ENCODE measurements around the gene MOSMO.
"Not testable (repeated sequence)": the region's sequence is repeated elsewhere in the genome, so short reads cannot be mapped to it uniquely, and the experiment has no call there.

Gene MOSMO

GRCh38 chr16:22120440-22120839 lies 112.5 kb downstream of the MOSMO start:
- no peak overlapping the region for H3K4me3 ChIP-seq (replicated peaks; ENCODE audit: low read depth, low read length)
- TF ChIP-seq, protein P1, sequence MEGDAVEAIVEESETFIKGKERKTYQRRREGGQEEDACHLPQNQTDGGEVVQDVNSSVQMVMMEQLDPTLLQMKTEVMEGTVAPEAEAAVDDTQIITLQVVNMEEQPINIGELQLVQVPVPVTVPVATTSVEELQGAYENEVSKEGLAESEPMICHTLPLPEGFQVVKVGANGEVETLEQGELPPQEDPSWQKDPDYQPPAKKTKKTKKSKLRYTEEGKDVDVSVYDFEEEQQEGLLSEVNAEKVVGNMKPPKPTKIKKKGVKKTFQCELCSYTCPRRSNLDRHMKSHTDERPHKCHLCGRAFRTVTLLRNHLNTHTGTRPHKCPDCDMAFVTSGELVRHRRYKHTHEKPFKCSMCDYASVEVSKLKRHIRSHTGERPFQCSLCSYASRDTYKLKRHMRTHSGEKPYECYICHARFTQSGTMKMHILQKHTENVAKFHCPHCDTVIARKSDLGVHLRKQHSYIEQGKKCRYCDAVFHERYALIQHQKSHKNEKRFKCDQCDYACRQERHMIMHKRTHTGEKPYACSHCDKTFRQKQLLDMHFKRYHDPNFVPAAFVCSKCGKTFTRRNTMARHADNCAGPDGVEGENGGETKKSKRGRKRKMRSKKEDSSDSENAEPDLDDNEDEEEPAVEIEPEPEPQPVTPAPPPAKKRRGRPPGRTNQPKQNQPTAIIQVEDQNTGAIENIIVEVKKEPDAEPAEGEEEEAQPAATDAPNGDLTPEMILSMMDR (IDR thresholded peaks at IDR 0.05; ENCODE audit: low read length, missing control alignments): no peak
- DNase-seq (ENCODE audit: low read depth): no peak

DNA sequence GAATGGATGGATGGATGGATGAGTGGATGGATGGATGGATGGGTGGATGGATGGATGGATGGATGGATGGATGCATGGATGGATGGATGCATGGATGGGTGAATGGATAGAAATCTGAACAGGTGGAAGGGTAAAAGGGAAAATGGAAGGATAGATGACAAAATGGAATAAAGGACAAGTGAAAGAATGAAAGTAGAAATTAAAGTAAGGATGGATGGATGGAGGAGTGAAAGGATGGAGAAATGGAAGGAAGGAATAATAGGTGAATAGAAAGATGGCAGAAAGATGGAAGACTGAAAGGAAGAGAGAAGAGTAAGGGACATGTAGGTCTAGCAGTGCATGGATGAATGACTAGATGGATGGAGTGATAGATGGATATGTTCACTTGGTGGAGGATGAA lies 114.3 kb downstream of the MOSMO start:
- no peak overlapping the region for H3K4me3 ChIP-seq (replicated peaks; ENCODE audit: low read depth, low read length)
- TF ChIP-seq, protein P1 (IDR thresholded peaks at IDR 0.05; ENCODE audit: low read length, missing control alignments): no peak

GRCh38 chr16:22123146-22123545 lies 115.2 kb downstream of the MOSMO start:
- H3K4me3 ChIP-seq (replicated peaks; ENCODE audit: low read depth, low read length): no peak overlapping the region
- peak; percentile 6 for DNase-seq (ENCODE audit: low read depth)
- TF ChIP-seq, protein P1 (IDR thresholded peaks at IDR 0.05; ENCODE audit: low read length, missing control alignments): no peak

More for the DNA sequence above, 114.3 kb downstream of the MOSMO start:
- no peak for DNase-seq (ENCODE audit: low read depth)

DNA sequence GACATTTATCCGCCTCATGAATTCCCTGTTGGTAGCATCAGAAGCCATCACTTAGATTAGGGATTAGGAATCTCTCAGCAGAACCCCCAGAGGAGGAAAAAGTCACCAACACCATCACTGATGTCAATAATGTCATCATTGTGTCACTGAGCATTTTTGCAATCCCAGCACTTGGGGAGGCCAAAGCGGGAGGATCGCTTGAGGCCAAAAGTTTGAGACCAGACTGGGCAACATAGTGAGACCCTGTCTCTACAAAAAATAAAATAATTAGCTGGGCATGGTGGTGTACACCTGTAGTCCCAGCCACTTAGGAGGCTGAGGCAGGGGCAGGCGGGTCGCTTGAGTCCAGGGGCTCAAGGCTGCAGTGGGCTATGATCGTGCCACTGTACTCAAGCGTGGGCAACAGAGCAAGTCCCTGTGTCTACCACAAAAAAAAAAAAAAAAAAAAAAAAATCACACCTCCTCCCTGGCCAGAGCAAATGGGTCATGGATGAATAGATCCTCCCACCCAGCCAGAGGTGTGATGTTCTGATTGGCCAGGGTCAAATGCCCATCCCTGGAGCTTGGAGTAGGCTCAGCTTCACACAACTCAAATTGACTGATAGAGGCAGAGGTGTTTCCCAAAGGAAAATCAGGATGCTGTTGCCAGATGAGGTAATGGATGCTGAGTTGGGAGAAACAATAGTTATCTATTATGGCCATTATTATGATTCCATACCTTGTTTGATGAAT lies 116.0 kb downstream of the MOSMO start:
- no peak for DNase-seq (ENCODE audit: low read depth)
- TF ChIP-seq, protein P1 (IDR thresholded peaks at IDR 0.05; ENCODE audit: low read length, missing control alignments): no peak
- H3K4me3 ChIP-seq (replicated peaks; ENCODE audit: low read depth, low read length): no peak overlapping the region

DNA sequence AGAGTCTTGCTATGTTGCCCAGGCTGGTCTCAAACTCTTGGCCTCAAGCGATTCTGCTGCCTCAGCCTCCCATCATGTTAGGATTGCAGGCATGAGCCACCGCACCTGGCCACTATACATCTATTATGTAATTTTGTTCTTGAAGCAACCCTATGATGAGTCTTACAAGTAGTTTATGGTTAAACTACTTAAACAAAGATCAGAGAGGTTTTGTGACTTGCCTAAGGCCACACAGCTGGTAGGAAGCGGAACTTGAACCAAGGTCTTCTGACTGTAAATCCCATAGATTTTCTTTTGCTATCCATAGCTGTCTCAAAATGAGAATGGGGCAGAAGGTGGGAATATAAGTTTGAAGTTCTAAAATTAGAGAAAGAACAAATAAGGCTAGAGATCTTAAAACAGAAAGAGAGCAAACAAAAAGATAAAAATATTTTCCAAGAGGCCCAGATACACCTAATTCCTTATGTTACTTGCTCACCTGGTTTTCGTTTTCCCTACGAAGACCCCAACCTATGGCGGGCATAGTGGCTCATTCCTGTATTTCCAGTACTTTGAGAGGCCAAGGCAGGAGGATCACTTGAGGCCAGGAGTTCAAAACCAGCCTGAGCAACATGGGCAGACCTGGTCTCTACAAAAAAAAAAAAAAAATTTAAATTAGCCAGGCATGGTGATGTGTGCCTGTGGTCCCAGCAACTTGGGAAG lies 116.8 kb downstream of the MOSMO start:
- H3K4me3 ChIP-seq (replicated peaks; ENCODE audit: low read depth, low read length): no peak overlapping the region
- TF ChIP-seq, protein P1 (IDR thresholded peaks at IDR 0.05; ENCODE audit: low read length, missing control alignments): no peak
- DNase-seq (ENCODE audit: low read depth): no peak

DNA sequence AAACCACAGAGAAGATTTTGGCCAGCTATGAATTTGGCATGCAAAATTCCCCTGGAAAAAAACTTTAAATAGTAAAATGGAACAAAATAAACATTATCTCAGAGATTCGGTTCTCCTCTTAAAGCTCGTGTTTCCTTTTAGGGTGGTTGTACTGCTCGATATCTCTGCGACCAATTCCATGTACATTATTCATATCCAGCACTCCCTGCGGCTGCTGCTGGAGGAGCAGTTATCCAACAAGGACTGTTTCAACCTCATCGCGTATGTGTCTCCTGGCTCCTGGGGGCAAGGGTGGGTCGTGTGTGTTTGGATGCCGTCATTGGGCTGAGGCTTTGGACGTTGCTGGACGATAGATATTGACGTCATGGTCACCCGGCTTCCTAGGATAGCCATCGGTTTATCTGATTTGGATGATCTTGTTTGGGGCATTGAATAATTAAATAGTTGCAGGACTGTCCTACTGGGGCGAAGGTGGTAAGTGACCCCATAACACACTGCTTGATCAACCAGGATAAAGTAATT lies 118.2 kb downstream of the MOSMO start:
- TF ChIP-seq, protein P1 (IDR thresholded peaks at IDR 0.05; ENCODE audit: low read length, missing control alignments): no peak

DNA sequence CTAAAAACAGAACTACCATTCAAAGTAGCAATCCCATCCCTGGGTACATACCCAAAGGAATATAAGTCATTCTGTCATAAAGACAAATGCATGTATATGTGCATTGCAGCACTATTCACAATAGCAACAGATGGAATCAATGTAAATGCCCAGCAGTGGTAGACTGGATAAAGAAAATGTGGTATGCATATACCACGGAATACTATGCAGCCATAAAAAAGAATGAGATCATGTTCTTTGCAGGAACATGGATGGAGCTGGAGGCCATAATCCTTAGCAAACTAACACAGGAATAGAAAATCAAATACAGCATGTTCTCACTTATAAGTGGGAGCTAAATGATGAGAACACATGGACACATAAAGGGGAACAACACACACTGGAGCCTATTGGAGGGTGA lies 120.6 kb downstream of the MOSMO start:
- not testable (repeated sequence) for H3K4me3 ChIP-seq (replicated peaks; ENCODE audit: low read depth, low read length); DNase-seq (ENCODE audit: low read depth)

More for the DNA sequence above, 118.2 kb downstream of the MOSMO start:
- H3K4me3 ChIP-seq (replicated peaks; ENCODE audit: low read depth, low read length): no peak overlapping the region
- DNase-seq (ENCODE audit: low read depth): peak; percentile 18
